Suprapubic skin (tissue), 4 donors: ENCODE data around the gene SNAPIN.

Source experiments
- CTCF ChIP-seq, 2 donors: fragments of 200-600 bp in 1 of 2; fragments of 450-650 bp in 1 of 2; sonication (generic) in 1 of 2; IDR thresholded peaks; one replicate each; pipeline ENCODE4 v1.5.1; 2016 to 2019; ENCODE audit warnings: antibody characterized with exemption in 2 of 2, mild to moderate bottlenecking in 1 of 2, moderate library complexity in 1 of 2
- EP300 ChIP-seq: sonication (generic); formaldehyde crosslinking; IDR thresholded peaks from one replicate; pipeline ENCODE4 v1.6.1; 2017; ENCODE audit warnings: antibody characterized with exemption
- POLR2A ChIP-seq, 2 donors: fragments of 450-650 bp; IDR thresholded peaks; one replicate each; pipeline ENCODE4 v1.6.1; 2017; ENCODE audit warnings: antibody characterized with exemption in 2 of 2, mild to moderate bottlenecking in 2 of 2, moderate library complexity in 2 of 2
- POLR2AphosphoS5 ChIP-seq, 3 donors: sonication (generic); formaldehyde crosslinking; IDR thresholded peaks; one replicate each; pipeline ENCODE4 v1.6.1; 2017; ENCODE audit warnings: antibody characterized with exemption in 3 of 3

- TF ChIP-seq CTCF (IDR thresholded peaks at IDR 0.05) (no peak), POLR2AphosphoS5 (IDR thresholded peaks at IDR 0.05) (no peak), POLR2A (IDR thresholded peaks at IDR 0.05) (no peak), EP300 (no peak)
These were observed 11.1 kb downstream of the SNAPIN start for GRCh38 chr1:153669606-153670005.
